Smooth muscle cell (in vitro differentiated cells): ENCODE data around the gene RHPN2. TPM values are rescaled to one million over a fixed set of nuclear protein-coding genes. Genes with fewer than 3 reads are reported as not detected.
A peak's percentile ranks its signal among the peaks of the same experiment; 100 is the strongest.

Experiments used
- DNase-seq: peaks from one replicate; lab custom pipeline; 2025; ENCODE audit not compliant: unreplicated experiment; lab: John Stamatoyannopoulos, UW
- H2AFZ ChIP-seq: fragments of 200-600 bp; sonication (generic); 2 replicates; pipeline ENCODE4 v1.6.0; 2016; ENCODE audit warnings: antibody characterized with exemption, low read depth, mild to moderate bottlenecking
- H3F3A ChIP-seq: fragments of 200-600 bp; sonication (generic); 2 replicates; pipeline ENCODE4 v1.6.0; 2017; ENCODE audit warnings: antibody characterized with exemption, low read depth
- H3K27ac ChIP-seq: fragments of 200-600 bp; sonication (generic); 2 replicates; pipeline ENCODE4 v1.5.1; 2016; ENCODE audit warnings: low read depth, mild to moderate bottlenecking
- H3K27me3 ChIP-seq: fragments of 200-600 bp; sonication (generic); 2 replicates; pipeline ENCODE4 v1.6.1; 2016; ENCODE audit warnings: low read depth, mild to moderate bottlenecking
- H3K36me3 ChIP-seq: fragments of 200-600 bp; sonication (generic); 2 replicates; pipeline ENCODE4 v1.5.1; 2016; ENCODE audit warnings: low read depth
- H3K4me1 ChIP-seq: fragments of 200-600 bp; sonication (generic); 2 replicates; pipeline ENCODE4 v1.5.1; 2016; ENCODE audit warnings: low read depth
- H3K4me2 ChIP-seq: fragments of 200-600 bp; sonication (generic); 2 replicates; pipeline ENCODE4 v1.6.0; 2016; ENCODE audit warnings: mild to moderate bottlenecking
- H3K4me3 ChIP-seq: fragments of 200-600 bp; sonication (generic); 2 replicates; pipeline ENCODE4 v1.5.1; 2016; ENCODE audit warnings: mild to moderate bottlenecking
- H3K79me2 ChIP-seq: fragments of 200-600 bp; sonication (generic); 2 replicates; pipeline ENCODE4 v1.6.0; 2016; ENCODE audit warnings: low read depth, mild to moderate bottlenecking
- H3K9ac ChIP-seq: fragments of 200-600 bp; sonication (generic); 2 replicates; pipeline ENCODE4 v1.6.0; 2016; ENCODE audit warnings: low read depth
- H3K9me3 ChIP-seq: fragments of 200-600 bp; sonication (generic); replicated peaks from 2 replicates; pipeline ENCODE4 v1.5.1; 2016; ENCODE audit warnings: low read depth
- H4K20me1 ChIP-seq: fragments of 200-600 bp; sonication (generic); 2 replicates; pipeline ENCODE4 v1.6.0; 2016; ENCODE audit warnings: low read depth
- CTCF ChIP-seq: fragments of 200-600 bp; sonication (generic); IDR thresholded peaks from 2 replicates; pipeline ENCODE4 v1.5.1; 2017; ENCODE audit warnings: borderline replicate concordance, mild to moderate bottlenecking, antibody characterized with exemption; ENCODE audit not compliant: insufficient read depth, poor library complexity, severe bottlenecking
- WGBS: methylation state at CpG from one replicate; pipeline ENCODE4 v1.1.7; 2016; ENCODE audit warnings: low lambda C conversion rate; 5-methylcytosine and 5-hydroxymethylcytosine counted together
- polyA plus RNA-seq: library from polyadenylated mRNA; unstranded; fragments of >200 nt; fragmentation: Nextera tagmentation; extraction: Ambion mirVana; gene quantifications from 2 replicates; pipeline ENCODE4 v1.2.1, GENCODE V29; 2016
- total RNA-seq: library from RNA; depleted of rRNA; stranded (reverse); fragments of >200 nt; gene quantifications from 2 replicates; pipeline ENCODE4 v1.2.3, GENCODE V29; 2014

The RHPN2 gene
- total RNA-seq (3.5 and 4.9 TPM in 2 replicates), polyA plus RNA-seq (1.2 and 4.3 TPM in 2 replicates)

- H3K79me2 ChIP-seq, result no peaks in the 10 kb centered on the region
- H3F3A ChIP-seq, result no peaks in the 10 kb centered on the region
- H3K9me3 ChIP-seq, result no peaks in the 10 kb centered on the region
- no peak within 1 kb of the TSS for H3K27ac ChIP-seq
- no peak for TF ChIP-seq CTCF
- no peaks in the 10 kb centered on the region for H4K20me1 ChIP-seq
- H3K4me3 ChIP-seq, result peak within 1 kb of the TSS; percentile 56
- no peak within 1 kb of the TSS for H3K9ac ChIP-seq
- peaks cover 16% of the 10 kb centered on the region for H3K27me3 ChIP-seq
- no peaks in the 10 kb centered on the region for H3K36me3 ChIP-seq
- 6% methylated on average over 54 of the region's 86 CpGs for WGBS
- H3K4me2 ChIP-seq, result peak within 1 kb of the TSS; percentile 91
- H3K4me1 ChIP-seq, result peaks cover 7% of the 10 kb centered on the region
- DNase-seq, result peak; percentile 26
- peak within 1 kb of the TSS; percentile 72 for H2AFZ ChIP-seq
These were observed at the start of gene RHPN2 for GRCh38 chr19:33064792-33065550. TSS of gene RHPN2 (minus strand) at chr19:33064888. CDS start at chr19:33064852, 36 bp downstream.

GRCh38 chr19:33114312-33114711 is 49.6 kb upstream of the RHPN2 start:
- TF ChIP-seq CTCF, result no peak
- no peaks in the 10 kb centered on the region for H3K4me1 ChIP-seq
- no peak overlapping the region for H3K9ac ChIP-seq
- H2AFZ ChIP-seq, result no peak overlapping the region
- H3K4me2 ChIP-seq, result no peak overlapping the region
- no peaks in the 10 kb centered on the region for H3K27me3 ChIP-seq
- no peaks in the 10 kb centered on the region for H3K9me3 ChIP-seq
- no peaks in the 10 kb centered on the region for H4K20me1 ChIP-seq
- peaks cover 16% of the 10 kb centered on the region for H3K36me3 ChIP-seq
- 93% methylated on average over 4 of the region's 4 CpGs for WGBS
- no peak overlapping the region for H3K4me3 ChIP-seq
- H3F3A ChIP-seq, result no peaks in the 10 kb centered on the region
- no peak overlapping the region for H3K27ac ChIP-seq
- H3K79me2 ChIP-seq, result no peaks in the 10 kb centered on the region
- DNase-seq, result no peak

GRCh38 chr19:33111587-33111986 is 46.9 kb upstream of the RHPN2 start:
- Histone ChIP-seq H4K20me1 (no peaks in the 10 kb centered on the region), H3K9ac (no peak overlapping the region), H3F3A (no peaks in the 10 kb centered on the region), H3K4me2 (no peak overlapping the region), H3K27ac (no peak overlapping the region), H3K4me3 (no peak overlapping the region), H3K4me1 (no peaks in the 10 kb centered on the region), H3K36me3 (peaks cover 10% of the 10 kb centered on the region), H3K79me2 (no peaks in the 10 kb centered on the region), H3K27me3 (no peaks in the 10 kb centered on the region), H2AFZ (no peak overlapping the region), H3K9me3 (no peaks in the 10 kb centered on the region)
- WGBS, result 95% methylated on average over 11 of the region's 11 CpGs
- DNase-seq, result no peak
- TF ChIP-seq CTCF, result no peak
